Measurements from ENCODE around the gene IRF2BP1. TPM values are rescaled to one million over a fixed set of nuclear protein-coding genes. Genes with fewer than 3 reads are reported as not detected.
"Not testable (repeated sequence)": the region's sequence is repeated elsewhere in the genome, so short reads cannot be mapped to it uniquely, and the experiment has no call there.

Gene IRF2BP1
- total RNA-seq, 1 donor = 17.3 TPM

- peaks cover 18% of the 10 kb centered on the region for H3K4me1 ChIP-seq (ENCODE audit: insufficient read depth, low read length)
- peaks cover 14% of the 10 kb centered on the region for H3K27me3 ChIP-seq (ENCODE audit: insufficient read depth, low read length)
Measured at GRCh38 chr19:45879055-45879454, 6.9 kb downstream of the IRF2BP1 start.

GRCh38 chr19:45878043-45878794 is 7.7 kb downstream of the IRF2BP1 start:
- Histone ChIP-seq H3K27me3 (ENCODE audit: insufficient read depth, low read length) (peaks cover 14% of the 10 kb centered on the region), H3K4me3 (ENCODE audit: low read length) (no peak overlapping the region), H3K4me1 (ENCODE audit: insufficient read depth, low read length) (peaks cover 12% of the 10 kb centered on the region), H3K9me3 (ENCODE audit: low read depth, low read length) (no peaks in the 10 kb centered on the region)

More at GRCh38 chr19:45879055-45879454, 6.9 kb downstream of the IRF2BP1 start:
- Histone ChIP-seq H3K4me3 (ENCODE audit: low read length) (no peak overlapping the region), H3K9me3 (ENCODE audit: low read depth, low read length) (no peaks in the 10 kb centered on the region)

GRCh38 chr19:45876411-45877197 is 9.3 kb downstream of the IRF2BP1 start:
- no peaks in the 10 kb centered on the region for H3K9me3 ChIP-seq (ENCODE audit: low read depth, low read length)
- H3K4me1 ChIP-seq (ENCODE audit: insufficient read depth, low read length) = peaks cover 4% of the 10 kb centered on the region
- H3K4me3 ChIP-seq (ENCODE audit: low read length) = no peak overlapping the region
- peaks cover 14% of the 10 kb centered on the region for H3K27me3 ChIP-seq (ENCODE audit: insufficient read depth, low read length)

- Histone ChIP-seq H3K4me1 (ENCODE audit: insufficient read depth, low read length) (peaks cover 4% of the 10 kb centered on the region), H3K4me3 (ENCODE audit: low read length) (no peak overlapping the region), H3K27me3 (ENCODE audit: insufficient read depth, low read length) (peaks cover 14% of the 10 kb centered on the region), H3K9me3 (ENCODE audit: low read depth, low read length) (no peaks in the 10 kb centered on the region)
Measured at GRCh38 chr19:45876161-45876410, 9.9 kb downstream of the IRF2BP1 start.

GRCh38 chr19:45874620-45874966 is 11.3 kb downstream of the IRF2BP1 start:
- Histone ChIP-seq H3K4me3 (ENCODE audit: low read length) (no peak overlapping the region), H3K4me1 (ENCODE audit: insufficient read depth, low read length) (peaks cover 4% of the 10 kb centered on the region), H3K27me3 (ENCODE audit: insufficient read depth, low read length) (peaks cover 14% of the 10 kb centered on the region), H3K9me3 (ENCODE audit: low read depth, low read length) (no peaks in the 10 kb centered on the region)

GRCh38 chr19:45873219-45873772 is 12.6 kb downstream of the IRF2BP1 start:
- H3K9me3 ChIP-seq (ENCODE audit: low read depth, low read length) = no peaks in the 10 kb centered on the region
- no peak overlapping the region for H3K4me3 ChIP-seq (ENCODE audit: low read length)

GRCh38 chr19:45872095-45872919 is 13.6 kb downstream of the IRF2BP1 start:
- Histone ChIP-seq H3K4me1 (ENCODE audit: insufficient read depth, low read length) (peaks cover 4% of the 10 kb centered on the region), H3K9me3 (ENCODE audit: low read depth, low read length) (no peaks in the 10 kb centered on the region), H3K27me3 (ENCODE audit: insufficient read depth, low read length) (peaks cover 14% of the 10 kb centered on the region), H3K4me3 (ENCODE audit: low read length) (no peak overlapping the region)

More at GRCh38 chr19:45873219-45873772, 12.6 kb downstream of the IRF2BP1 start:
- Histone ChIP-seq H3K4me1 (ENCODE audit: insufficient read depth, low read length) (peaks cover 4% of the 10 kb centered on the region), H3K27me3 (ENCODE audit: insufficient read depth, low read length) (peaks cover 14% of the 10 kb centered on the region)

- H3K9me3 ChIP-seq (ENCODE audit: low read depth, low read length) = no peaks in the 10 kb centered on the region
- H3K4me1 ChIP-seq (ENCODE audit: insufficient read depth, low read length) = no peaks in the 10 kb centered on the region
- H3K4me3 ChIP-seq (ENCODE audit: low read length) = no peak overlapping the region
- peaks cover 7% of the 10 kb centered on the region for H3K27me3 ChIP-seq (ENCODE audit: insufficient read depth, low read length)
Measured at GRCh38 chr19:45870798-45871197, 15.1 kb downstream of the IRF2BP1 start.

GRCh38 chr19:45867241-45867640 is 18.7 kb downstream of the IRF2BP1 start:
- Histone ChIP-seq H3K27me3 (ENCODE audit: insufficient read depth, low read length) (peaks cover 22% of the 10 kb centered on the region), H3K4me1 (ENCODE audit: insufficient read depth, low read length) (peaks cover 11% of the 10 kb centered on the region)
- not testable (repeated sequence) for H3K9me3 ChIP-seq (ENCODE audit: low read depth, low read length); H3K4me3 ChIP-seq (ENCODE audit: low read length)

GRCh38 chr19:45866400-45867176 is 19.4 kb downstream of the IRF2BP1 start:
- H3K4me3 ChIP-seq (ENCODE audit: low read length) = no peak overlapping the region
- no peaks in the 10 kb centered on the region for H3K9me3 ChIP-seq (ENCODE audit: low read depth, low read length)
- peaks cover 18% of the 10 kb centered on the region for H3K4me1 ChIP-seq (ENCODE audit: insufficient read depth, low read length)
- H3K27me3 ChIP-seq (ENCODE audit: insufficient read depth, low read length) = peaks cover 22% of the 10 kb centered on the region

GRCh38 chr19:45865269-45865948 is 20.5 kb downstream of the IRF2BP1 start:
- no peak overlapping the region for H3K4me3 ChIP-seq (ENCODE audit: low read length)
- H3K4me1 ChIP-seq (ENCODE audit: insufficient read depth, low read length) = peaks cover 29% of the 10 kb centered on the region
- H3K27me3 ChIP-seq (ENCODE audit: insufficient read depth, low read length) = peaks cover 22% of the 10 kb centered on the region
- H3K9me3 ChIP-seq (ENCODE audit: low read depth, low read length) = no peaks in the 10 kb centered on the region

GRCh38 chr19:45864629-45865082 is 21.3 kb downstream of the IRF2BP1 start:
- Histone ChIP-seq H3K27me3 (ENCODE audit: insufficient read depth, low read length) (peaks cover 22% of the 10 kb centered on the region), H3K4me1 (ENCODE audit: insufficient read depth, low read length) (peaks cover 29% of the 10 kb centered on the region), H3K4me3 (ENCODE audit: low read length) (no peak overlapping the region), H3K9me3 (ENCODE audit: low read depth, low read length) (no peaks in the 10 kb centered on the region)

- Histone ChIP-seq H3K9me3 (ENCODE audit: low read depth, low read length) (no peaks in the 10 kb centered on the region), H3K4me3 (ENCODE audit: low read length) (peak within 1 kb of the TSS; percentile 89), H3K4me1 (ENCODE audit: insufficient read depth, low read length) (peaks cover 29% of the 10 kb centered on the region), H3K27me3 (ENCODE audit: insufficient read depth, low read length) (peaks cover 22% of the 10 kb centered on the region)
Measured at GRCh38 chr19:45863840-45864628, 21.9 kb downstream of the IRF2BP1 start, which contains the start of gene FOXA3. TSS of gene FOXA3 (plus strand) at chr19:45864326. CDS start at chr19:45864457, 131 bp downstream.

All from mononuclear cell (primary cell).